Measurements from ENCODE around the gene RHOG. TPM values are rescaled to one million over a fixed set of nuclear protein-coding genes. Genes with fewer than 3 reads are reported as not detected.

The RHOG gene
- total RNA-seq = 100 to 1,000 TPM; 196 to 215 TPM

DNA sequence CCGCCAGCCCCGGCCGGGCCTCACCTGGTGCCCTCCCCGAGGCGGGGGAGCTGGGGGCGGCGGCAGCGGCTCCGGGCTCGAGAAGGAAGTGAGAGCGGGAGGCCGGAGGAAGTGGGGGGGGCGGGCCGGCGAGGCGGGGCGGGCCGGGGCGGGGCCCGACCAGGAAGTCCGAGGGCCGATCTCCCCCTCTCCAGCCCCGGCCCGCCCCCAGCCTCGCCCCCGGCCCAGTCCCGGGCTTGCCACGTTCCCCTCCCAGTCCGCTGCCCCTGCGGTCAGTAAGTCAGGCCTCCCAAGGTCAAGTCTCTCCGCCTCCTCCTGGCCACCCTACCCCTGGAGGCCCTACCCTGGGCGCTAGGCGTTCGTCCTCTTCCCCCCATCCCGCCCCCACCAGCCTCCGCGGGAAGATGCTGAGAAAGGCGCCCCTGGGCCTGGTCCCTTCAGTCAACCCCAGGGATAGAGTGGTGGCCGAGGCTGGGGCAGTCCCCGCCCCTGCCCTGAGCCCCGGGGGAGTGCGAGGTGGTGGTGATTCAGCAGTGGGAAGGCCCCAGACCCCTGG lies at the start of gene RHOG:
TSS of gene RHOG (minus strand) at position 90 of the 556 bp plus-strand sequence. CDS start 12,821 bp downstream, outside the sequence.
- Mint-ChIP-seq H3K27me3 (ENCODE audit: low read depth) (no peaks in the 10 kb centered on the region), H3K36me3 (ENCODE audit: insufficient read depth in 2 of 2) (peaks cover 14 to 21% of the 10 kb centered on the region in 2 donors), H3K4me1 (ENCODE audit: low read depth) (peaks cover 71% of the 10 kb centered on the region), H3K27ac (peak within 1 kb of the TSS; percentile 82), H3K4me3 (peak within 1 kb of the TSS; percentile 88 to 90), H3K9me3 (no peaks in the 10 kb centered on the region)
- peak in 1 of 2 donors; percentile 81 for DNase-seq
- peak; percentile 86 to 89 for ATAC-seq (replicated peaks in 1 of 2)

DNA sequence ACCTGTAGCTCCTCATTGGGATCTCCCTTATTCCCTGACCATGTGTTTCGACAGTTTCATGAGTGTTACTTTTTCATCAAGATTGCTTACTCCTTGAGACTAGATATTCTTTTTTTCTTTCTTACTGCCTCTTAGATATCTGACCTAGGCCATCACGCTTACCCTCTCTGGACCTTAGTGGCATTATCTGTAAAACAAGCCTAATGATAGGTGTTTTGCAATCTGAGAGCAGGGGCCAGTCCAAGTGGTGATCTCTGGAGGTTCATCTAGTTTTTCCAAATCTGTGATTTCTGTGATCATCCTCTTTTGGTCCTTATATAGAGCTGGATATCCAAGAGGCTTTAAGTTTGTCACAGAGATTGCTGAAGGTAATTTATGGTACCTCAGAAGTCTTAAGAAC lies 49.3 kb upstream of the RHOG start:
- no peak overlapping the region for H3K27ac Mint-ChIP-seq

DNA sequence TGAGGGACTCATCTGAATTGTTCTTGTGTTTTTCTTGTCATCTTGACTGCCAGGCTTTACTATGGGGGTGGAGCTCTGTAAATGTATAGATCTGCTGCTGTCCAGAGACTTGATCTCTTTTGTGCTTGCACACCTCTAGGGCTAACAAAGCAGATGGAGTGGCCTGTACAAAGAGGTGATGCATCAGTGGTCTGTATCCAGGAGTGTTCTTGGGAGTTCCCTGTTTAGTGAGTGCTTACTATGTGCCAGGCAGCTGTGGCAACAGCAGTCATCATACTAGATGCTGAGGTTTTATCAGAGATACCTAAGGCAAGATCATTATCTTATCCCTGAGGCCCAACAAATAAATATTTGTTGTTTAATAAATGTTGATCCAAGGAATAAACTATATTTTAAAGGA lies 48.1 kb upstream of the RHOG start:
- DNase-seq (no peak), ATAC-seq (replicated peaks in 1 of 2) (no peak)
- Mint-ChIP-seq H3K27ac (no peak overlapping the region), H3K9me3 (no peaks in the 10 kb centered on the region), H3K4me3 (no peak overlapping the region), H3K4me1 (ENCODE audit: low read depth) (peaks cover 42% of the 10 kb centered on the region), H3K36me3 (ENCODE audit: insufficient read depth in 2 of 2) (peaks cover 0 to 7% of the 10 kb centered on the region in 2 donors), H3K27me3 (ENCODE audit: low read depth) (no peaks in the 10 kb centered on the region)

More for the DNA sequence above, 49.3 kb upstream of the RHOG start:
- no peaks in the 10 kb centered on the region for H3K9me3 Mint-ChIP-seq
- no peaks in the 10 kb centered on the region for H3K27me3 Mint-ChIP-seq (ENCODE audit: low read depth)
- peaks cover 41% of the 10 kb centered on the region for H3K4me1 Mint-ChIP-seq (ENCODE audit: low read depth)
- DNase-seq (no peak), ATAC-seq (replicated peaks in 1 of 2) (no peak)
- H3K36me3 Mint-ChIP-seq (ENCODE audit: insufficient read depth in 2 of 2) = peaks cover 0 to 7% of the 10 kb centered on the region in 2 donors
- H3K4me3 Mint-ChIP-seq = no peak overlapping the region

DNA sequence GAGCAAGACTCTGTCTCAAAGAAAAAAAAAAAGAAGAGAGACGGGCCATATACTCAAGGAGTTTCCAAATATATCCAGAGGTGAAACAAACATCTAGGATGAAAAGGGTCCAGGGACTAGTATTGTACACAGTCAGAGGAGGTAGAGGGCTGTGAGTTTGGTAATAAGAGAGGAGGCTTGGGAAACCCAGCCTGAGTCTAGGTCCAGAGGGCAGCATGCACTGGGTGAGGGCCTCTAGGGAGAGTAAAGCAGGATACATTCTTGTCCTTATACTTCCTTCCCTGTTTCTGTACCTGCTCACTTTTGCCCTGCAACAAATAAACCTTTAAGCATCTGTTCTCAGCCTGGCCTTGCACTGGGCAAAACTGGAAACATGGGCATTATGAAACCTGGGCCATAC lies 46.2 kb upstream of the RHOG start:
- no peak for DNase-seq
- Mint-ChIP-seq H3K27me3 (ENCODE audit: low read depth) (no peaks in the 10 kb centered on the region), H3K9me3 (no peaks in the 10 kb centered on the region), H3K4me1 (ENCODE audit: low read depth) (peaks cover 47% of the 10 kb centered on the region), H3K27ac (no peak overlapping the region), H3K4me3 (no peak overlapping the region), H3K36me3 (ENCODE audit: insufficient read depth in 2 of 2) (peaks cover 3 to 7% of the 10 kb centered on the region in 2 donors)
- no peak for ATAC-seq (replicated peaks in 1 of 2)

DNA sequence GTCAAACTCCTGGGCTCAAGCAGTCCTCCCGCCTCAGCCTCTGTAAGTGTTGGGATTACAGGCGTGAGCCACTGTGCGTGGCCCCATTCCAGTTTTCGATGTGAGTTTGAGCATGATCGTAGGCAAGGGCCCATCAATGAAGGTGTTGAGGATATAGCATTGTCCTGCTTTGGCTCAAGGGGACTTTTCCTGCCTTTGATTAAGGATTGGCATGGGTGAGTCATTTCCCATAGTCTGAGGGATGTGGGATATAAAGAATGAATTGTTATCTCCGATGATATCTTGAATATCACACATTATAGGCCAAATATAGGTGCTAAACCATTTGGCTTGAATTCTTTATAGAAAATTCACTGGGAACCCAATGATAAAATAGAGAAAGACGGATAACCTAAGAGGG lies 45.1 kb upstream of the RHOG start:
- no peak for ATAC-seq (replicated peaks in 1 of 2)
- Mint-ChIP-seq H3K36me3 (ENCODE audit: insufficient read depth in 2 of 2) (peaks cover 3 to 4% of the 10 kb centered on the region in 2 donors), H3K4me1 (ENCODE audit: low read depth) (peaks cover 49% of the 10 kb centered on the region), H3K27me3 (ENCODE audit: low read depth) (no peaks in the 10 kb centered on the region), H3K4me3 (no peak overlapping the region), H3K27ac (no peak overlapping the region), H3K9me3 (no peaks in the 10 kb centered on the region)
- no peak for DNase-seq

DNA sequence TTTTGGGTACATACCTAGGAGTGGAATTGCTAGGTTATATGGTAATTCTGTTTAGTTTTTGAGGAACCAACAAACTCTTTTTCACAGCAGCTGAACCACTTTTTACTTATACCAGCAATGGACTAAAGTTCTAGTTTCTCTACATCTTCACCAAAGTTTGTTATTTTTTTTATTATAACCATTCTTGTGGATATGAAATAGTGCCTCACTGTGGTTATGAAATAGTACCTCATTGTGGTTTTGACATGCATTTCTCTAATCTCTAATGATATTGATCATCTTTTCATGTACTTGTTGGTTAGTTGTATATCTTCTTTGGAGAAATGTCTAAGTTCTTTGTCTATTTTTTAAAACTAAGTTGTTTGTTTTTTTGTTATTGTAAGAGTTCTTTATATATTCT lies 41.9 kb upstream of the RHOG start:
- no peak for ATAC-seq (replicated peaks in 1 of 2)
- no peaks in the 10 kb centered on the region for H3K27me3 Mint-ChIP-seq (ENCODE audit: low read depth)
- H3K4me1 Mint-ChIP-seq (ENCODE audit: low read depth) = peaks cover 75% of the 10 kb centered on the region
- no peak for DNase-seq
- H3K4me3 Mint-ChIP-seq = peak overlapping the region in 1 of 2 donors; percentile 17
- peaks cover 6% of the 10 kb centered on the region in 2 donors for H3K36me3 Mint-ChIP-seq (ENCODE audit: insufficient read depth in 2 of 2)
- peak overlapping the region; percentile 41 for H3K27ac Mint-ChIP-seq
- H3K9me3 Mint-ChIP-seq = no peaks in the 10 kb centered on the region

DNA sequence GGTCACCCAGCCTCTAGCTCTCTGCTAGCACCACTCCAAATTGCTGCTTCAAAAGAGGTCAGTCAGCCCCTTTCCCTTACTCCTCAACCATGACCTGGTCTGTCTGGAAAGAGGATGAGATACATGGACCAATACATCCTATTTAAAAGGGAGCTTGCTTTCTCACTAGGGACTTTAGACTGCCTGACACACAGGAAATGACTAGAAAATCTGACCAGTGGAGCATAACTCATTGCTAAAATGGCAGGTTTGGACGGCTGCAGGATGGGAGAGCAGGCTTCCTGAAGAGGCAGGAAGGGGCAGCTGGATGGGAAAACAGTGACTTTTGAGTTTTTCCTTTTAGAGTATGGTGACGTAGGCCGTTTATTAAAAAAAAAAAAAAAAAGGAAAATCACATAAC lies 40.0 kb upstream of the RHOG start:
- H3K27me3 Mint-ChIP-seq (ENCODE audit: low read depth) = no peaks in the 10 kb centered on the region
- peak overlapping the region in 1 of 2 donors; percentile 55 for H3K4me3 Mint-ChIP-seq
- H3K9me3 Mint-ChIP-seq = no peaks in the 10 kb centered on the region
- DNase-seq (no peak), ATAC-seq (replicated peaks in 1 of 2) (no peak)
- H3K4me1 Mint-ChIP-seq (ENCODE audit: low read depth) = peaks cover 78% of the 10 kb centered on the region
- H3K27ac Mint-ChIP-seq = peak overlapping the region; percentile 56
- H3K36me3 Mint-ChIP-seq (ENCODE audit: insufficient read depth in 2 of 2) = peaks cover 2 to 6% of the 10 kb centered on the region in 2 donors

DNA sequence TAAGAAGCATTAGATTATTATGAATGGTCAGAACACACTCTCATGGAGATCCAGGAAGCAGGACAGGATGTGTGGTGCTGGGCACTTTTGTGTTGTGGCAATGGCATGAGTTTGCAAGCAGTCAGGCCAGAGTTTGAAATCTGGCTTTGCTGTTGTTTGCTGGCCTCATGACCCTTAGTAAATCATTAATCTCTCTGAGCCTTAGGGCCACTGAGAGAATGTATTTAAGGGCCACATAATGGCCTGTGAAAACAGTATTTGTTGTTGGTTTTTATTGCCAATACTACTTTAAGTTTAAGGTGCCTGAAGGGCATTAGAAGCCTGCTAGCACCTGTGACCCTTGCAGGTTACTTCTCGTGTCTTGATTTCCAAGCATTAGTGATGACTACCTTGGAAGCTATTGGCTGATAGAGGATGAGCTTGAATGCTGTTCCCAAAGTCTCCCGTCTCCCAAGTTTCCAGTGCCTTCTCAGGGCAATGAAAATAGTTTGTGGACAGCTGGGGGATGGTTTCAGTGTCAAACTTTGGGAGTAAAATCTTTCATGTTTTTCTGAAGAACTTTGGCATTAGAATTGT lies 39.3 kb upstream of the RHOG start:
- Mint-ChIP-seq H3K4me3 (peak overlapping the region; percentile 51 to 80), H3K27me3 (ENCODE audit: low read depth) (no peaks in the 10 kb centered on the region), H3K36me3 (ENCODE audit: insufficient read depth in 2 of 2) (peaks cover 2 to 6% of the 10 kb centered on the region in 2 donors), H3K9me3 (no peaks in the 10 kb centered on the region), H3K4me1 (ENCODE audit: low read depth) (peaks cover 84% of the 10 kb centered on the region), H3K27ac (peak overlapping the region; percentile 97)
- no peak for ATAC-seq (replicated peaks in 1 of 2)
- DNase-seq = no peak

DNA sequence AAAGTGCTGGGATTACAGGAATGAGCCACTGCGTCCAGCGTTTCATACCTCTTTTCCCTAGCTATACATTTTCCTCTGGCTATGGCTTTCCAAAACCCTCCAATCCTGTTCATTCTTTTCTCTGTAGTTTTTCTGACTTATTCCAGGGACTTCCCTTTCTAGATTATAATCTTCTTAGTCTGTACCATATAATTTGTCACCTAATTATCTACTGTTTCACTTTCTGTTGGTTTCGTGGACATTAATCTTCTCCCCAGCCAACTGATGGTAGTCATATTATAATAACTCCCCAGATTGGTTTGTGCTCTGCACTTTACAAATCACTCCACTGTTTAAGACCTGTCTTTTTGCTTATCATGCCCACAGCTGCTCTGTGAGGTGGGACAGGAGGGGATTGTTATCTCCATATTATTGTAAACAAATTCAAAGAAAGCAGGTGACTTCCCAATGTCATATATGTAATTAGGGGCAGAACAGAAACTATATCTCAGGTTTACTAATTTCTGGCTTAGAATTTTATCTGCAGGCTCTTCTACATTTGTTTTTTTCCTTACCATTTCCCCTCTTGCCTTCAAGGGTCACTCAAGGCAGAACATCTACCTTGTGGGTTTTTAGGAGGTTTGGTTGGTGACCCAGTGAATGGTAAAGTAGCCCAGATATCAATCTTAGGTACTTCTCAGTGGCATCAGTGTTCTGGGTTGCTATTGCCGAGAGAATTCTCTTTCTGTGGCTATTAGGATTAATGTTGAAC lies 38.6 kb upstream of the RHOG start:
- H3K4me3 Mint-ChIP-seq = peak overlapping the region; percentile 51 to 80
- H3K4me1 Mint-ChIP-seq (ENCODE audit: low read depth) = peaks cover 90% of the 10 kb centered on the region
- H3K9me3 Mint-ChIP-seq = no peaks in the 10 kb centered on the region
- peaks cover 2 to 6% of the 10 kb centered on the region in 2 donors for H3K36me3 Mint-ChIP-seq (ENCODE audit: insufficient read depth in 2 of 2)
- peak; percentile 79 to 82 for ATAC-seq (replicated peaks in 1 of 2)
- H3K27ac Mint-ChIP-seq = peak overlapping the region; percentile 97
- no peak for DNase-seq
- no peaks in the 10 kb centered on the region for H3K27me3 Mint-ChIP-seq (ENCODE audit: low read depth)

DNA sequence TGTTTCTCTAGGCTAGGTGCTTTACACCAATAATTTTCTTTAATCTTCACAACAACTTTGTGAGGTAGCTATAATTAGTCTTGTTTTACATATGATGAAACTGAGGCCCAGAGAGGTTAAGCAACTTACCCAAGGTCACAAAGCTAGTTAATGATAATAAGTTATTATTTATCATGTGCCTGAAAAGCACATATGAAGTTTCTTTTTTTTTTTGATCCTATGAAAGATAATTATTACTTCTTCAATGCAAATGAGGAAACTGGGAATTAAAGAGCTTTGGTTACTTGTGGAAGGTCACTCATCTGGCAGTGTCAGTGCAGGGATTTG lies 37.5 kb upstream of the RHOG start:
- Mint-ChIP-seq H3K4me1 (ENCODE audit: low read depth) (peaks cover 85% of the 10 kb centered on the region), H3K4me3 (no peak overlapping the region), H3K27me3 (ENCODE audit: low read depth) (no peaks in the 10 kb centered on the region), H3K36me3 (ENCODE audit: insufficient read depth in 2 of 2) (peaks cover 2 to 6% of the 10 kb centered on the region in 2 donors), H3K9me3 (no peaks in the 10 kb centered on the region), H3K27ac (peak overlapping the region; percentile 14)
- no peak for DNase-seq
- ATAC-seq (replicated peaks in 1 of 2) = no peak

DNA sequence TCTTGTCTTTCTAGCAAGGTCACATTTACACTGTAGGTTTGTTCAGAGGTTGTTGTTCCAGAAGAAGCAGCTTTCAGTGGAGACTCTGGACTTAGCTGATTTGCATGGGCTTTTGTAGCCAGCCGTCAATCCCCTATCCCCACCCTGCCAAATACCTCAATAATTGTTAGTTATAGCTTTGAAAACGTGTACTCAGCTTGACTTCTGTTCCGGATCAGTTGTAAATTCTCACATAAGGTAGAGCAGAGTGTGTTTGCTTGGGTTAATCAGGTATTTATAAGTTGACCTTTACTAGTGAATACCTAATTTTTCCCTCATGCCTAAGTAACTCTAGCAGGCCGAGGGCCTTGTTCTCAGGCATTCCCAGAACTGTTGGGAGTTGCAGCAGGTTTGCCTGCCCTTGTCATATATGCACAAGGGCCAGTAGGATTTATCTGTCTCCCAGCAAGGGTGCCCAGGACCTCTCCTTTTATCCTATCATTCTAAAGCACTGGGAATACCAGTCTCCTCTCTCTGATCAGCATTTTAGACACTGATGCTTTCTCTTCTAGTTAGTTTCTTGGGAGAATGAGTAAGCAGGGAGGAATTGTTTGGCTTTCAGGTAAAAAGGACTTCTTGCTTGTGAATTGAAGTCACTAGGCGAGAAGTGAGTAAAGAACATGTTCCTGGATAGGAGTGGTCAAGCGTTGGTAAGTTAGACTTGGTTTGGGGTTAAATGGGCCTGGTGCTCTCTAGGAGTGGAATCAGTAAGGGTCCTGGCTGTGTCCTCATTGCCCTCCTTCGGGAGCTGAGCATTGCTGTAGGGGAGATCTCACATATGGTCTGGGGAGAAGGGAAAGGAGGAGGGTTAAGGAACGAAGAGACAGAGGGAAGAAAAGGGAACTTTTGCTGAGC lies 36.9 kb upstream of the RHOG start:
- peak overlapping the region in 1 of 2 donors; percentile 5 for H3K4me3 Mint-ChIP-seq
- peaks cover 82% of the 10 kb centered on the region for H3K4me1 Mint-ChIP-seq (ENCODE audit: low read depth)
- no peaks in the 10 kb centered on the region for H3K9me3 Mint-ChIP-seq
- no peaks in the 10 kb centered on the region for H3K27me3 Mint-ChIP-seq (ENCODE audit: low read depth)
- H3K36me3 Mint-ChIP-seq (ENCODE audit: insufficient read depth in 2 of 2) = peaks cover 2 to 3% of the 10 kb centered on the region in 2 donors
- ATAC-seq (replicated peaks in 1 of 2) = peak in 1 of 2 donors; percentile 12
- DNase-seq = no peak
- H3K27ac Mint-ChIP-seq = peak overlapping the region; percentile 14

DNA sequence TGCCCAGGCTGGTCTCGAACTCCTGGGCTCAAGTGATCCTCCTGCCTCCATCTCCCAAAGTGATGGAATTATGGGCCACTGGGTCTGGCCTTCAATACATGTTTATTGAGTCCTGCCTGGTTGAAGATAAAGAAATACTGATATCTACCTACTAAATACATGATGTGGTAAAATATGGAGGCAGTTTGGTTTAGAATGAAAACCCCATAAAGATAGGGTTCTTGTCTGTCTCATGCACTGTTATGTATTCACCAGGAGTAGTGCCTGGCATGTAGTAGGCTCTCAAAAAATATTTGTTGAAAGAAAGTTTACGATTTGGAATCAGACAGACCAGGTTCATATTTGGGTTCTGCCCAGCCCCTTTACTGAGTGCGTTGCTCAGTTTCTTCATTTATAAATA lies 35.9 kb upstream of the RHOG start:
- no peaks in the 10 kb centered on the region for H3K9me3 Mint-ChIP-seq
- peaks cover 85% of the 10 kb centered on the region for H3K4me1 Mint-ChIP-seq (ENCODE audit: low read depth)
- no peak overlapping the region for H3K4me3 Mint-ChIP-seq
- ATAC-seq (replicated peaks in 1 of 2) (no peak), DNase-seq (no peak)
- H3K36me3 Mint-ChIP-seq (ENCODE audit: insufficient read depth in 2 of 2) = peaks cover 3 to 5% of the 10 kb centered on the region in 2 donors
- H3K27me3 Mint-ChIP-seq (ENCODE audit: low read depth) = no peaks in the 10 kb centered on the region
- H3K27ac Mint-ChIP-seq = peak overlapping the region; percentile 77

All from activated T-cell treated with anti-CD3 and anti-CD28 coated beads, Interleukin-2, amount 50 U/mL, for 72 hours (primary cell).